ENCODE data around the gene DNM3.
A peak's percentile ranks its signal among the peaks of the same experiment; 100 is the strongest.

The DNM3 gene

GRCh38 chr1:171973421-171973820 lies 132.1 kb downstream of the DNM3 start:
- no peak for DNase-seq (ENCODE audit: low spot score)

GRCh38 chr1:171981303-171981702 lies 140.0 kb downstream of the DNM3 start:
- DNase-seq (ENCODE audit: low spot score): no peak

GRCh38 chr1:171983584-171983983 lies 142.3 kb downstream of the DNM3 start:
- no peak for DNase-seq (ENCODE audit: low spot score)

- DNase-seq (ENCODE audit: low spot score): no peak
These were observed 143.0 kb downstream of the DNM3 start for GRCh38 chr1:171984262-171984661.

- peak; percentile 56 for DNase-seq (ENCODE audit: low spot score)
These were observed 143.7 kb downstream of the DNM3 start for GRCh38 chr1:171984850-171985485.

GRCh38 chr1:171985639-171986038 lies 144.3 kb downstream of the DNM3 start:
- peak; percentile 22 for DNase-seq (ENCODE audit: low spot score)

GRCh38 chr1:171988243-171988885 lies 147.1 kb downstream of the DNM3 start:
- no peak for DNase-seq (ENCODE audit: low spot score)

- DNase-seq (ENCODE audit: low spot score): no peak
These were observed 149.1 kb downstream of the DNM3 start for GRCh38 chr1:171990371-171990770.

GRCh38 chr1:171994293-171994692 lies 153.0 kb downstream of the DNM3 start:
- no peak for DNase-seq (ENCODE audit: low spot score)

- DNase-seq (ENCODE audit: low spot score): no peak
These were observed 154.3 kb downstream of the DNM3 start for GRCh38 chr1:171995573-171995972.

- DNase-seq (ENCODE audit: low spot score): no peak
These were observed 156.6 kb downstream of the DNM3 start for GRCh38 chr1:171997936-171998335.

GRCh38 chr1:171998711-171999110 lies 157.4 kb downstream of the DNM3 start:
- DNase-seq (ENCODE audit: low spot score): no peak

GRCh38 chr1:171999756-172000155 lies 158.5 kb downstream of the DNM3 start:
- no peak for DNase-seq (ENCODE audit: low spot score)

GRCh38 chr1:172001288-172001687 lies 160.0 kb downstream of the DNM3 start:
- no peak for DNase-seq (ENCODE audit: low spot score)

GRCh38 chr1:172002725-172003345 lies 161.5 kb downstream of the DNM3 start:
- DNase-seq (ENCODE audit: low spot score): peak; percentile 26

GRCh38 chr1:172003766-172004530 lies 162.7 kb downstream of the DNM3 start:
- DNase-seq (ENCODE audit: low spot score): no peak

GRCh38 chr1:172004671-172005070 lies 163.4 kb downstream of the DNM3 start:
- no peak for DNase-seq (ENCODE audit: low spot score)

- DNase-seq (ENCODE audit: low spot score): no peak
These were observed 164.6 kb downstream of the DNM3 start for GRCh38 chr1:172005856-172006255.

- no peak for DNase-seq (ENCODE audit: low spot score)
These were observed 165.4 kb downstream of the DNM3 start for GRCh38 chr1:172006660-172007059.

- no peak for DNase-seq (ENCODE audit: low spot score)
These were observed 177.5 kb downstream of the DNM3 start for GRCh38 chr1:172018727-172019311.

GRCh38 chr1:172019976-172020375 lies 178.7 kb downstream of the DNM3 start:
- DNase-seq (ENCODE audit: low spot score): no peak

GRCh38 chr1:172024516-172024915 lies 183.2 kb downstream of the DNM3 start:
- no peak for DNase-seq (ENCODE audit: low spot score)

Measured in iPS-NIHi11 (cell line).